ENCODE data around the gene PRDM11.
A peak's percentile ranks its signal among the peaks of the same experiment; 100 is the strongest.

The PRDM11 gene

DNA sequence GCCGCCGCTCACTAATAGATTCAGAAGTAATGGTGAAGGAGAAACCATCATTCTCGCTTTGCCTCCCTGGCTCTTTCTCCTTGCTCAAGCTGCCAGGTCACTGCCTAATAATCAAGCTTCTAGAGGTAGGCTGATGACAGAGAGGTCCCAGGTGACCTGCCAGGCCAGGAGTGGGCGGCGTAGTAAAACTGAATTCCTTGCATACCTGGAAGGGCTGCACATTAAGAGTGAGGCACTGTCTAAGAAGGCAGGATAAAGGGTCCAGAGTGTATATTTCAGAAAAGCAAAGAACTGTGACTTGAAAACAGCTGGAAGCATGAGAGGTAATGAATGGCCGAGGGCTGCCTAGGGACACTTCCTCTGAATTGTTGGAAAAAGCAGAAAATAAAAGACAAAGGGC, 135.6 kb downstream of the PRDM11 start:
- peaks cover 47% of the 10 kb centered on the region for H3K27me3 Mint-ChIP-seq (ENCODE audit: low read depth)
- no peaks in the 10 kb centered on the region for H3K36me3 Mint-ChIP-seq (ENCODE audit: low read depth)
- H3K4me3 Mint-ChIP-seq: no peak overlapping the region
- H3K4me1 Mint-ChIP-seq: peaks cover 19% of the 10 kb centered on the region
- TF ChIP-seq, protein P1, sequence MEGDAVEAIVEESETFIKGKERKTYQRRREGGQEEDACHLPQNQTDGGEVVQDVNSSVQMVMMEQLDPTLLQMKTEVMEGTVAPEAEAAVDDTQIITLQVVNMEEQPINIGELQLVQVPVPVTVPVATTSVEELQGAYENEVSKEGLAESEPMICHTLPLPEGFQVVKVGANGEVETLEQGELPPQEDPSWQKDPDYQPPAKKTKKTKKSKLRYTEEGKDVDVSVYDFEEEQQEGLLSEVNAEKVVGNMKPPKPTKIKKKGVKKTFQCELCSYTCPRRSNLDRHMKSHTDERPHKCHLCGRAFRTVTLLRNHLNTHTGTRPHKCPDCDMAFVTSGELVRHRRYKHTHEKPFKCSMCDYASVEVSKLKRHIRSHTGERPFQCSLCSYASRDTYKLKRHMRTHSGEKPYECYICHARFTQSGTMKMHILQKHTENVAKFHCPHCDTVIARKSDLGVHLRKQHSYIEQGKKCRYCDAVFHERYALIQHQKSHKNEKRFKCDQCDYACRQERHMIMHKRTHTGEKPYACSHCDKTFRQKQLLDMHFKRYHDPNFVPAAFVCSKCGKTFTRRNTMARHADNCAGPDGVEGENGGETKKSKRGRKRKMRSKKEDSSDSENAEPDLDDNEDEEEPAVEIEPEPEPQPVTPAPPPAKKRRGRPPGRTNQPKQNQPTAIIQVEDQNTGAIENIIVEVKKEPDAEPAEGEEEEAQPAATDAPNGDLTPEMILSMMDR (IDR thresholded peaks at IDR 0.05; ENCODE audit: unreplicated experiment in 3 of 3): no peak
- peaks cover 6% of the 10 kb centered on the region for H3K9me3 Mint-ChIP-seq
- peak overlapping the region in 2 of 3 experiments; percentile 10 to 15 for H3K27ac Mint-ChIP-seq
